ENCODE data around the gene REXO1. TPM values are rescaled to one million over a fixed set of nuclear protein-coding genes. Genes with fewer than 3 reads are reported as not detected.

REXO1 gene
- total and polyA plus RNA-seq, 2 of the 13 experiments (the other 11 are each of a cell fraction or from before 2014, with no cell fraction given), result 5.0 to 11.2 TPM

DNA sequence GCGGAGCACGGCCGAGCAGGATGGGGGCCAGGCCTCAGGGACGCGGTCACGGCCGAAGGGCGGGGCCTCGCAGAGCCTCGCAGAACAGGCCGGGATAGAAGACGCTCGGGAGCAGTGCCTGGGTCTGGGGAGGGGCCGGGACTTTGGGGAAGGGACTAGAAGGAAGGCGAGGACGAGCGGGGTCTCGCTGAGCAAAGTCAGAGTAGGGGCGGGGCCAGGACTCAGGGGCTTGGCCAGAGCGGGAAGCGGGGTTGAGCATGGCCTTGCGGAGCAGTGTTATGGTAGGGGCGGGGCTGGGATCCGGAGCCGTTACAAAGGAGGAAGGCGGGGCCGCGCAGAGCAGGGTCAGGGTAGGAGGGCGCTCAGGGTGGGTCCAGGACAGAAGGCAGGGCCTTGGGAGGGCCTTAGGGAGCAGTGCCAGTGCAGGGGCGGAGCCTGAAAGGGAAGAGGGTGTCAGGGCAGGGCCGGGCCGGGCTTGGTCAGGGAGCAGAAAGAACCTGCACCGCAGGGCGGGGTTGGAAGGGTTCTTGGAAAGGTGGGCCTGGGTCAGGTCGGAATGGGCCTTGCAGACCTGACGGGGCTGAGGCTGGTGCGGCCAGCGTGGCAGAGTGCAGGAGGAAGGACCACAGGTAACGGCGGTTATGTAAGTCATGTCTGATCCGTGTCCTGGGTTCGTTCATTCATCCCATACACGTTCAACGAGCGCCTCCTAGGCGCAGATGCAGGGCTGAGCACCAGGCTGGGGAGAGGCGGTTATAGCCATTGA is 35.7 kb downstream of the REXO1 start (continued):
- TF ChIP-seq GZF1 (CRISPR knock-in tag; IDR thresholded peaks at IDR 0.05) (0 out of 2 replicates have a peak, but pooled peaks have one; percentile 64), ETV6 (CRISPR knock-in tag; conservative IDR thresholded peaks at IDR 0.05) (no peak), ZSCAN21 (CRISPR knock-in tag; IDR thresholded peaks at IDR 0.05; ENCODE audit: borderline replicate concordance) (peak; percentile 56; the same call in 1 of the 2 replicates), ZNF546 (CRISPR knock-in tag; conservative IDR thresholded peaks at IDR 0.05) (no peak; the same call in 1 of the 2 replicates), ZNF317 (CRISPR knock-in tag; IDR thresholded peaks at IDR 0.05) (no peak), ZNF451 (CRISPR knock-in tag; IDR thresholded peaks at IDR 0.05) (0 out of 2 replicates have a peak, but pooled peaks have one; percentile 38), ZFP37 (CRISPR knock-in tag; IDR thresholded peaks at IDR 0.05; ENCODE audit: borderline replicate concordance) (no peak), ZNF883 (CRISPR knock-in tag; IDR thresholded peaks at IDR 0.05; ENCODE audit: not compliant biosample characterization) (peak; percentile 23), HDAC1 (CRISPR knock-in tag; IDR thresholded peaks at IDR 0.05) (peak; percentile 71), MYC (CRISPR knock-in tag; IDR thresholded peaks at IDR 0.05; ENCODE audit: borderline replicate concordance) (peak; percentile 27; the same call in 1 of the 2 replicates), ZNF709 (CRISPR knock-in tag; IDR thresholded peaks at IDR 0.05) (0 out of 2 replicates have a peak, but pooled peaks have one; percentile 43), SETDB1 (CRISPR knock-in tag; IDR thresholded peaks at IDR 0.05; ENCODE audit: borderline replicate concordance) (no peak), ZBTB8A (CRISPR knock-in tag; IDR thresholded peaks at IDR 0.05; ENCODE audit: borderline replicate concordance, low read depth) (no peak), ZNF446 (CRISPR knock-in tag; IDR thresholded peaks at IDR 0.05) (no peak), MED1 (CRISPR knock-in tag; IDR thresholded peaks at IDR 0.05) (no peak; the same call in 1 of the 2 replicates), ZNF101 (CRISPR knock-in tag; IDR thresholded peaks at IDR 0.05; ENCODE audit: borderline replicate concordance, low read depth) (no peak)
- TF ChIP-seq, protein P1, sequence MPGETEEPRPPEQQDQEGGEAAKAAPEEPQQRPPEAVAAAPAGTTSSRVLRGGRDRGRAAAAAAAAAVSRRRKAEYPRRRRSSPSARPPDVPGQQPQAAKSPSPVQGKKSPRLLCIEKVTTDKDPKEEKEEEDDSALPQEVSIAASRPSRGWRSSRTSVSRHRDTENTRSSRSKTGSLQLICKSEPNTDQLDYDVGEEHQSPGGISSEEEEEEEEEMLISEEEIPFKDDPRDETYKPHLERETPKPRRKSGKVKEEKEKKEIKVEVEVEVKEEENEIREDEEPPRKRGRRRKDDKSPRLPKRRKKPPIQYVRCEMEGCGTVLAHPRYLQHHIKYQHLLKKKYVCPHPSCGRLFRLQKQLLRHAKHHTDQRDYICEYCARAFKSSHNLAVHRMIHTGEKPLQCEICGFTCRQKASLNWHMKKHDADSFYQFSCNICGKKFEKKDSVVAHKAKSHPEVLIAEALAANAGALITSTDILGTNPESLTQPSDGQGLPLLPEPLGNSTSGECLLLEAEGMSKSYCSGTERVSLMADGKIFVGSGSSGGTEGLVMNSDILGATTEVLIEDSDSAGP (CRISPR knock-in tag; IDR thresholded peaks at IDR 0.05; ENCODE audit: borderline replicate concordance), result peak; percentile 78
- TF ChIP-seq, protein P2, sequence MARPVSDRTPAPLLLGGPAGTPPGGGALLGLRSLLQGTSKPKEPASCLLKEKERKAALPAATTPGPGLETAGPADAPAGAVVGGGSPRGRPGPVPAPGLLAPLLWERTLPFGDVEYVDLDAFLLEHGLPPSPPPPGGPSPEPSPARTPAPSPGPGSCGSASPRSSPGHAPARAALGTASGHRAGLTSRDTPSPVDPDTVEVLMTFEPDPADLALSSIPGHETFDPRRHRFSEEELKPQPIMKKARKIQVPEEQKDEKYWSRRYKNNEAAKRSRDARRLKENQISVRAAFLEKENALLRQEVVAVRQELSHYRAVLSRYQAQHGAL (CRISPR knock-in tag; IDR thresholded peaks at IDR 0.05; ENCODE audit: not compliant biosample characterization), result no peak
- TF ChIP-seq, protein P3, sequence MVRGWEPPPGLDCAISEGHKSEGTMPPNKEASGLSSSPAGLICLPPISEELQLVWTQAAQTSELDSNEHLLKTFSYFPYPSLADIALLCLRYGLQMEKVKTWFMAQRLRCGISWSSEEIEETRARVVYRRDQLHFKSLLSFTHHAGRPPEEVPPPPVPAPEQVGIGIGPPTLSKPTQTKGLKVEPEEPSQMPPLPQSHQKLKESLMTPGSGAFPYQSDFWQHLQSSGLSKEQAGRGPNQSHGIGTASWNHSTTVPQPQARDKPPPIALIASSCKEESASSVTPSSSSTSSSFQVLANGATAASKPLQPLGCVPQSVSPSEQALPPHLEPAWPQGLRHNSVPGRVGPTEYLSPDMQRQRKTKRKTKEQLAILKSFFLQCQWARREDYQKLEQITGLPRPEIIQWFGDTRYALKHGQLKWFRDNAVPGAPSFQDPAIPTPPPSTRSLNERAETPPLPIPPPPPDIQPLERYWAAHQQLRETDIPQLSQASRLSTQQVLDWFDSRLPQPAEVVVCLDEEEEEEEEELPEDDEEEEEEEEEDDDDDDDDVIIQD (CRISPR knock-in tag; IDR thresholded peaks at IDR 0.05; ENCODE audit: low read depth), result peak; percentile 44; the same call in 1 of the 2 replicates
- TF ChIP-seq, protein P4, sequence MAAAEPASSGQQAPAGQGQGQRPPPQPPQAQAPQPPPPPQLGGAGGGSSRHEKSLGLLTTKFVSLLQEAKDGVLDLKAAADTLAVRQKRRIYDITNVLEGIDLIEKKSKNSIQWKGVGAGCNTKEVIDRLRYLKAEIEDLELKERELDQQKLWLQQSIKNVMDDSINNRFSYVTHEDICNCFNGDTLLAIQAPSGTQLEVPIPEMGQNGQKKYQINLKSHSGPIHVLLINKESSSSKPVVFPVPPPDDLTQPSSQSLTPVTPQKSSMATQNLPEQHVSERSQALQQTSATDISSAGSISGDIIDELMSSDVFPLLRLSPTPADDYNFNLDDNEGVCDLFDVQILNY (CRISPR knock-in tag; conservative IDR thresholded peaks at IDR 0.05), result peak; percentile 60; the same call in 1 of the 2 replicates

Data from HepG2 (cell line).